Measurements from ENCODE around the gene VPS26B. TPM values are rescaled to one million over a fixed set of nuclear protein-coding genes. Genes with fewer than 3 reads are reported as not detected.

The VPS26B gene
- total RNA-seq: 38.2 and 38.3 TPM in 2 replicates

GRCh38 chr11:134223836-134224709 is at the start of gene VPS26B, which contains the start of gene NCAPD3:
Gene VPS26B (plus strand): TSS chr11:134224671. CDS start chr11:134225123, 452 bp downstream.
Gene NCAPD3 (minus strand): TSS chr11:134223967. CDS start chr11:134223926, 41 bp downstream.

DNA sequence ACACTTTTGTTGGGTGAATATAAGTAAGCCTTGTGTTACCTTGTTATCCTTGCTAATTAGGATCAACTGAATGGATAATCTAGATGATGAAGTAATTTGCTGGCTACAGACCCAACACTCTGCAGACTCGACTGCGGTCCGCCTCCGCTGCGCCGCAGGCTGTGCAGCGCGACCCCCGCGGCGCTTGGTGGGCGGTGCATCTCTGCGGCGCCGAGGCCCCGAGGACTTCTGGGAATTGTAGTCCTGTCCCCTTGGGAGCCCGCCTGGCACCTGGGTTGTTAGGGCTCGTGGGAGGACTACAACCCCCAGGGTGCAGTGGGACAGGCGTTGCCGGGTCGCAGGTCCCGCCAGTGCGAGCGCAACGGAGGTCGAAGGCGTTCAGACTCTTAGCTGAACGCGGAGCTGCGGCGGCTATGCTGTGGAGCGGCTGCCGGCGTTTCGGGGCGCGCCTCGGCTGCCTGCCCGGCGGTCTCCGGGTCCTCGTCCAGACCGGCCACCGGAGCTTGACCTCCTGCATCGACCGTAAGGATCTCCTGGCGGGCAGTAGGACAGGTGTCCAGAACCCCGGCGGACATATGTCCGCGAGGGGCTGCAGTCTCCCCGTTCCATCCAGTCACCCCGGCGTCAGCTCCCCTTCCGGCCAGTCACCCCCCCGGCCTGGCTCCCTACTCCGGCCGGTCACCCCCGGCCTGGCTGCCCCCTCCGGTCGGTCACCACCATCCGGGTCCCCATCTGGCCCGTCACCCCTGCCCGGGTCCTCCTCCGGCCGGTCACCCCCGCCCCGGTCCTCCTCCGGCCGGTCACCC is 28.9 kb downstream of the VPS26B start, which contains the start of the genes ACAD8 and THYN1:
TSS of gene ACAD8 (plus strand) at position 381 of the 806 bp plus-strand sequence. CDS start at position 414, 33 bp downstream.
TSS of gene THYN1 (minus strand) at position 165 of the 806 bp plus-strand sequence. CDS start 470 bp downstream, outside the sequence.

GRCh38 chr11:134275534-134276395 is 51.3 kb downstream of the VPS26B start, which contains the start of gene GLB1L3:
Gene GLB1L3 (plus strand): TSS chr11:134276379. CDS start chr11:134276741, 362 bp downstream.

Other genes starting within 250 kb of the VPS26B start
- 61.9 and 71.5 TPM in 2 replicates for gene JAM3, start 155.6 kb upstream of the VPS26B start, total RNA-seq
- 15.5 and 23.5 TPM in 2 replicates for gene NCAPD3, start 704 bp upstream of the VPS26B start, total RNA-seq
- 60.6 and 68.7 TPM in 2 replicates for gene THYN1, start 28.7 kb downstream of the VPS26B start, total RNA-seq
- gene ACAD8, start 28.9 kb downstream of the VPS26B start, total RNA-seq: 16.8 and 17.4 TPM in 2 replicates
- gene GLB1L3, start 51.7 kb downstream of the VPS26B start, total RNA-seq: not detected in 2 replicates
- 0.13 TPM in 1 of 2 replicates, not detected in the other for gene GLB1L2, start 107.3 kb downstream of the VPS26B start, total RNA-seq
- gene B3GAT1, start 187.6 kb downstream of the VPS26B start, total RNA-seq: not detected in 2 replicates